ENCODE measurements around the gene SETD4. TPM values are rescaled to one million over a fixed set of nuclear protein-coding genes. Genes with fewer than 3 reads are reported as not detected.
A peak's percentile ranks its signal among the peaks of the same experiment; 100 is the strongest.

The SETD4 gene
- total RNA-seq, 3 donors from 2014 or later (not counting 1 experiment from before 2014, with no cell fraction given) = 19.1 to 29.3 (median 22.5) TPM

DNA sequence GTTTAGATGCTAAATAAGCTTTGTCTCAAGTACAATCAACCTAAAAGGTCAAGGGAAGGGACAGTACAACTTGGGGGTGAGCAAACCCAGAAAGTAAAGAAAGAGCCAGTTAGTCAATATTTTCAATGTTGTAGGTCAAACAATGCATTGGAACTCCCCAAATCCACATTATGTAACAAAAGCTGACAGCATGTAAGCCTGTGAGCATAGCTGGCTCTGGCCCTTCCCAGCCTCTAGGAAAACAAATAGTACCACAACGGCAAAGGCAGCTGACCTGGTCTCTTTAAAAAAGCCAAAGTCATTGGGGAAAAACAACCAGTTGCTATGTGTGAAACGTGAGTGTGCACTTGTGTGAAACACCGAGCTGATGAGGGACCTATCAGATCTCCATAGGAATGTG is 12.9 kb upstream of the SETD4 start:
- H3K4me3 ChIP-seq (ENCODE audit: low read length) = no peak overlapping the region
- no peak for ATAC-seq
- Mint-ChIP-seq H3K4me1 (peaks cover 35 to 36% of the 10 kb centered on the region in 2 donors), H3K4me3 (no peak overlapping the region), H3K36me3 (peaks cover 14% of the 10 kb centered on the region), H3K27ac (no peak overlapping the region), H3K9me3 (peaks cover 2 to 4% of the 10 kb centered on the region in 2 donors), H3K27me3 (ENCODE audit: low read depth in 2 of 2) (no peaks in the 10 kb centered on the region)
- DNase-seq = no peak
- H3K27ac ChIP-seq (ENCODE audit: low read length) = no peak overlapping the region
- TF ChIP-seq, protein P1, sequence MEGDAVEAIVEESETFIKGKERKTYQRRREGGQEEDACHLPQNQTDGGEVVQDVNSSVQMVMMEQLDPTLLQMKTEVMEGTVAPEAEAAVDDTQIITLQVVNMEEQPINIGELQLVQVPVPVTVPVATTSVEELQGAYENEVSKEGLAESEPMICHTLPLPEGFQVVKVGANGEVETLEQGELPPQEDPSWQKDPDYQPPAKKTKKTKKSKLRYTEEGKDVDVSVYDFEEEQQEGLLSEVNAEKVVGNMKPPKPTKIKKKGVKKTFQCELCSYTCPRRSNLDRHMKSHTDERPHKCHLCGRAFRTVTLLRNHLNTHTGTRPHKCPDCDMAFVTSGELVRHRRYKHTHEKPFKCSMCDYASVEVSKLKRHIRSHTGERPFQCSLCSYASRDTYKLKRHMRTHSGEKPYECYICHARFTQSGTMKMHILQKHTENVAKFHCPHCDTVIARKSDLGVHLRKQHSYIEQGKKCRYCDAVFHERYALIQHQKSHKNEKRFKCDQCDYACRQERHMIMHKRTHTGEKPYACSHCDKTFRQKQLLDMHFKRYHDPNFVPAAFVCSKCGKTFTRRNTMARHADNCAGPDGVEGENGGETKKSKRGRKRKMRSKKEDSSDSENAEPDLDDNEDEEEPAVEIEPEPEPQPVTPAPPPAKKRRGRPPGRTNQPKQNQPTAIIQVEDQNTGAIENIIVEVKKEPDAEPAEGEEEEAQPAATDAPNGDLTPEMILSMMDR (IDR thresholded peaks at IDR 0.05) = no peak
- peaks cover 8% of the 10 kb centered on the region for H3K9me3 ChIP-seq (ENCODE audit: control insufficient read depth, insufficient read depth, low read length)
- H3K27me3 ChIP-seq (ENCODE audit: control insufficient read depth, insufficient read depth, low read length) = no peaks in the 10 kb centered on the region
- intact Hi-C loops (cut with micrococcal nuclease) = no loop called here
- WGBS (ENCODE audit: insufficient coverage) = 68% methylated on average over 3 of the region's 3 CpGs
- H3K4me1 ChIP-seq (ENCODE audit: control insufficient read depth, insufficient read depth, low read length) = peaks cover 17% of the 10 kb centered on the region
- H3K36me3 ChIP-seq (ENCODE audit: control insufficient read depth, insufficient read depth, low read length) = peaks cover 11% of the 10 kb centered on the region

DNA sequence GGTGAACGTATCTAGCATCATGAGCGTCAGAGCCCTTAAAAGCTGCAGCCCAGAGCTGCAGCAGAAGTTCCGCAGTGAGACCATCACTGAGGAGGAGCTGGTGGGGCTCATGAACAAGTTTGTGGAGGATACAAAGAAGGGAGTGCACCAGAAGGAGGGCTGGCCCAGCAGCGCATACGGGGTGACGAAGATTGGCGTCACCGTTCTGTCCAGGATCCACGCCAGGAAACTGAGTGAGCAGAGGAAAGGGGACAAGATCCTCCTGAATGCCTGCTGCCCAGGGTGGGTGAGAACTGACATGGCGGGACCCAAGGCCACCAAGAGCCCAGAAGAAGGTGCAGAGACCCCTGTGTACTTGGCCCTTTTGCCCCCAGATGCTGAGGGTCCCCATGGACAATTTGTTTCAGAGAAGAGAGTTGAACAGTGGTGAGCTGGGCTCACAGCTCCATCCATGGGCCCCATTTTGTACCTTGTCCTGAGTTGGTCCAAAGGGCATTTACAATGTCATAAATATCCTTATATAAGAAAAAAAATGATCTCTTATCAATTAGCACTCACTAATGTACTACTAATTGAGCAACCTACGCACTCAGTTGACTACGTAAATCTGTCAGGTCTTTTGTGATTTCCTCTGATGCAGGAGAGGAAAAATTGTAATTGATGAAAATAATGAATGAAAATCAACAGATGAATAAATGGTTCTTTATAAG is 12.3 kb upstream of the SETD4 start:
- intact Hi-C loops (cut with micrococcal nuclease) = no loop called here
- Histone ChIP-seq H3K9me3 (ENCODE audit: control insufficient read depth, insufficient read depth, low read length) (peaks cover 8% of the 10 kb centered on the region), H3K4me3 (ENCODE audit: low read length) (no peak overlapping the region), H3K36me3 (ENCODE audit: control insufficient read depth, insufficient read depth, low read length) (peaks cover 11% of the 10 kb centered on the region), H3K27ac (ENCODE audit: low read length) (no peak overlapping the region), H3K27me3 (ENCODE audit: control insufficient read depth, insufficient read depth, low read length) (no peaks in the 10 kb centered on the region), H3K4me1 (ENCODE audit: control insufficient read depth, insufficient read depth, low read length) (peaks cover 17% of the 10 kb centered on the region)
- Mint-ChIP-seq H3K27ac (no peak overlapping the region), H3K9me3 (peaks cover 2 to 4% of the 10 kb centered on the region in 2 donors), H3K4me1 (peaks cover 35 to 36% of the 10 kb centered on the region in 2 donors), H3K27me3 (ENCODE audit: low read depth in 2 of 2) (no peaks in the 10 kb centered on the region), H3K4me3 (no peak overlapping the region), H3K36me3 (peaks cover 14% of the 10 kb centered on the region)
- TF ChIP-seq, protein P1 (IDR thresholded peaks at IDR 0.05) = no peak
- WGBS (ENCODE audit: insufficient coverage) = 99% methylated on average over 12 of the region's 12 CpGs
- DNase-seq = no peak
- ATAC-seq = no peak

DNA sequence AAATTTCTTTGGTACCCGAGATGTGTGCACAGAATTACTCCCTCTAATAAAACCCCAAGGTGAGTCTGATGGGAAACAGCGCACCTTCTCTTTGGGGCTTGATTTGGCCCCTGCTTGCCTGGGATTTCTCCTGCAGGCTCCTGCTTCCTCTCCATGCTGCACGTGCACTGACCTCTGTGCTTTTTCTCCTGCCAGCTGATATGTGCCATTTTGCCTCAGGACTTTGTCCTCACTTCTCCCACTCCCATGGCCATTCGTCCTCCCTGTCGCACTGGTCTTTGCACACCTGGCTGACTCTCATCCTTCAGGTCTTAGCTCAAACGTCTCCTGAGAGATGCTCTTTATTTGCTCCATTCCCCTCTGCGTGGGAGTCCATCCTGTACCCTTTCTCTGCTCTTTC is 10.7 kb upstream of the SETD4 start:
- Histone ChIP-seq H3K4me1 (ENCODE audit: control insufficient read depth, insufficient read depth, low read length) (peaks cover 17% of the 10 kb centered on the region), H3K27ac (ENCODE audit: low read length) (no peak overlapping the region), H3K9me3 (ENCODE audit: control insufficient read depth, insufficient read depth, low read length) (peaks cover 8% of the 10 kb centered on the region), H3K36me3 (ENCODE audit: control insufficient read depth, insufficient read depth, low read length) (peaks cover 11% of the 10 kb centered on the region), H3K27me3 (ENCODE audit: control insufficient read depth, insufficient read depth, low read length) (no peaks in the 10 kb centered on the region), H3K4me3 (ENCODE audit: low read length) (no peak overlapping the region)
- Mint-ChIP-seq H3K9me3 (peaks cover 2 to 4% of the 10 kb centered on the region in 2 donors), H3K27ac (peak overlapping the region; percentile 16 to 88), H3K4me1 (peaks cover 30 to 35% of the 10 kb centered on the region in 2 donors), H3K36me3 (peaks cover 14% of the 10 kb centered on the region), H3K4me3 (peak overlapping the region; percentile 90), H3K27me3 (ENCODE audit: low read depth in 2 of 2) (no peaks in the 10 kb centered on the region)
- intact Hi-C loops (cut with micrococcal nuclease) = no loop called here
- TF ChIP-seq, protein P1 (IDR thresholded peaks at IDR 0.05) = no peak
- DNase-seq = no peak
- WGBS (ENCODE audit: insufficient coverage) = 93% methylated on average over 6 of the region's 7 CpGs
- ATAC-seq = no peak

All from natural killer cell (primary cell).